Panc1 (cell line): ENCODE results near the gene UPB1.

Source experiments
- CTCF ChIP-seq: fragments of 450-650 bp; IDR thresholded peaks from 2 replicates; pipeline ENCODE4 v1.5.1; 2017; ENCODE audit warnings: mild to moderate bottlenecking
- POLR2AphosphoS5 ChIP-seq: IDR thresholded peaks from 2 replicates; pipeline ENCODE4 v1.6.1; 2012; ENCODE audit warnings: mild to moderate bottlenecking, low read depth, low read length, moderate library complexity
- REST ChIP-seq, 2 experiments: IDR thresholded peaks; 2 replicates each; pipeline ENCODE4 v1.6.1; 2011 to 2012; ENCODE audit warnings: low read depth in 2 of 2, control low read depth in 1 of 2, low read length in 1 of 2, mild to moderate bottlenecking in 1 of 2, moderate library complexity in 1 of 2; ENCODE audit not compliant: insufficient read depth in 1 of 2
- TCF7L2 ChIP-seq: IDR thresholded peaks from 2 replicates; pipeline ENCODE4 v1.6.1; 2011; ENCODE audit warnings: mild to moderate bottlenecking, low read depth, low read length, inconsistent platforms

DNA sequence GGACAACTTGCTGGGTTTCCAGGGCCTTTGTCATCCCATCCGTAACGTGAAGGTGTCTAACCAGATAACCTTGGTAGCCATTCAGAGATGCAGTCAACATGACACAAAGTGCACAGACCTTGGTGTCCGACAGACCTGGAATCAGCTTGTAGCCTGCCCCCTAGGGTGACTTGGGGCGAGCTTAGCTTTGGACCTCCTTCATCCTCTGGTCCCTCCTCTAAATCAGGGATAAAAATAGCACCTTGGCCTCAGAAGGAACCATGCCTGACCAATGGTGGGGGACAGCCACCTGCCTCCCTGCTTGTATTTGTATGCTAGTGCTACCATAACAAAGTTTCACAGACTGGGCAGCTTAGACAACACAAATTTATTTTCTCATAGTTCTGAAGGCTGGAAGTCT is 64.3 kb downstream of the UPB1 start:
- TF ChIP-seq TCF7L2 = no peak
- no peak for TF ChIP-seq CTCF
- TF ChIP-seq POLR2AphosphoS5 = no peak
- TF ChIP-seq REST (IDR thresholded peaks at IDR 0.05; ENCODE audit: insufficient read depth in 1 of 2, low read depth in 2 of 2, low read length in 1 of 2) = no peak
